H1 (cell line): ENCODE results near the gene FBXO21. TPM values are rescaled to one million over a fixed set of nuclear protein-coding genes. Genes with fewer than 3 reads are reported as not detected.
A peak's percentile ranks its signal among the peaks of the same experiment; 100 is the strongest.

Source experiments
- CTCF ChIA-PET: fragments of 300-600 bp; sonication (Branson Sonifier 250); formaldehyde crosslinking; loops from one replicate; lab custom pipeline; 2021; ENCODE audit not compliant: partially characterized antibody; lab: Charles Lee
- POLR2A ChIA-PET: fragments of 300-600 bp; sonication (Branson Sonifier 250); formaldehyde crosslinking; loops from one replicate; lab custom pipeline; 2021; ENCODE audit warnings: inconsistent platforms; ENCODE audit not compliant: partially characterized antibody; lab: Charles Lee
- DNase-seq, 2 experiments: peaks; one replicate each; pipeline versions ENCODE4 v3.0.0 to v3.0.0-alpha.2; 2010 to 2022; ENCODE audit warnings: low spot score in 2 of 2, low read depth in 1 of 2, mixed read lengths in 1 of 2
- FAIRE-seq: peaks from 2 replicates; lab custom pipeline; 2011; peaks lifted over from hg19 to GRCh38; lab: Jason Lieb, UNC
- H2AFZ ChIP-seq: 2 replicates; pipeline ENCODE4 v1.8.1; 2012; ENCODE audit warnings: low read length, inconsistent platforms
- H2AK5ac ChIP-seq: 2 replicates; pipeline ENCODE4 v1.6.1; 2013; ENCODE audit warnings: low read depth, low read length
- H2BK120ac ChIP-seq: replicated peaks from 2 replicates; pipeline ENCODE3; 2013; ENCODE audit warnings: low read depth, low read length, inconsistent platforms
- H2BK12ac ChIP-seq: 2 replicates; pipeline ENCODE4 v1.6.1; 2013; ENCODE audit warnings: low read depth, low read length
- H2BK15ac ChIP-seq: 2 replicates; pipeline ENCODE4 v1.6.1; 2013; ENCODE audit warnings: low read length
- H2BK20ac ChIP-seq: 2 replicates; pipeline ENCODE4 v1.6.1; 2013; ENCODE audit warnings: low read length
- H2BK5ac ChIP-seq: 2 replicates; pipeline ENCODE4 v1.6.1; 2013; ENCODE audit warnings: low read depth, low read length
- H3K14ac ChIP-seq: 2 replicates; pipeline ENCODE4 v1.6.1; 2013; ENCODE audit warnings: inconsistent platforms; ENCODE audit not compliant: insufficient read length
- H3K18ac ChIP-seq: 2 replicates; pipeline ENCODE4 v1.6.1; 2013; ENCODE audit warnings: low read length; ENCODE audit errors: extremely low read depth
- H3K23ac ChIP-seq: 2 replicates; pipeline ENCODE4 v1.6.1; 2013; ENCODE audit warnings: inconsistent platforms; ENCODE audit not compliant: insufficient read length
- H3K23me2 ChIP-seq: 2 replicates; pipeline ENCODE4 v1.6.1; 2013; ENCODE audit warnings: low read depth, low read length
- H3K27ac ChIP-seq: 2 replicates; pipeline ENCODE4 v1.6.1; 2011; ENCODE audit warnings: low read depth, low read length, inconsistent platforms
- H3K27me3 ChIP-seq, 4 experiments: replicated peaks in 1 of 4; 1 replicate in 1 of 4; 2 replicates in 3 of 4; pipeline versions ENCODE4 v1.6.1 to v1.8.1; 2011 to 2013; ENCODE audit warnings: low read length in 3 of 4, mild to moderate bottlenecking in 3 of 4, inconsistent platforms in 2 of 4, mixed read lengths in 2 of 4, moderate library complexity in 1 of 4; ENCODE audit not compliant: control insufficient read depth in 3 of 4, insufficient read depth in 3 of 4; ENCODE audit errors: extremely low read depth in 1 of 4
- H3K36me3 ChIP-seq, 4 experiments: 2 replicates each; pipeline versions ENCODE4 v1.6.1 to v1.8.1; 2011 to 2013; ENCODE audit warnings: mild to moderate bottlenecking in 4 of 4, low read length in 3 of 4, moderate library complexity in 2 of 4, control low read depth in 1 of 4, inconsistent platforms in 1 of 4; ENCODE audit not compliant: insufficient read depth in 4 of 4, control insufficient read depth in 2 of 4
- H3K4ac ChIP-seq: replicated peaks from 2 replicates; pipeline ENCODE3; 2013; ENCODE audit warnings: low read length, low read depth, mixed read lengths, inconsistent platforms; ENCODE audit not compliant: insufficient read length
- H3K4me1 ChIP-seq, 4 experiments: replicated peaks in 1 of 4; 1 replicate in 1 of 4; 2 replicates in 3 of 4; pipeline versions ENCODE4 v1.6.1 to v1.8.1; 2011 to 2013; ENCODE audit warnings: low read length in 3 of 4, inconsistent platforms in 2 of 4, mixed read lengths in 1 of 4; ENCODE audit not compliant: insufficient read depth in 4 of 4, control insufficient read depth in 3 of 4
- H3K4me2 ChIP-seq, 2 experiments: 2 replicates each; pipeline versions ENCODE4 v1.6.1 to v1.8.1; 2011 to 2013; ENCODE audit warnings: low read depth in 2 of 2, low read length in 2 of 2, control low read depth in 1 of 2, inconsistent platforms in 1 of 2, mild to moderate bottlenecking in 1 of 2; ENCODE audit not compliant: insufficient read depth in 1 of 2
- H3K4me3 ChIP-seq, 4 experiments: fragments of 200-600, 300-600 bp in 1 of 4; sonication (generic), shearing (Covaris generic), sonication (Bioruptor Twin) in 1 of 4; 2 replicates each; pipeline versions ENCODE4 v1.5.1 to v1.8.1; 2011 to 2016; ENCODE audit warnings: low read length in 4 of 4, low read depth in 3 of 4, control low read depth in 2 of 4, inconsistent platforms in 2 of 4, mild to moderate bottlenecking in 2 of 4, mixed read lengths in 1 of 4, moderate library complexity in 1 of 4; ENCODE audit not compliant: insufficient read depth in 2 of 4; ENCODE audit errors: extremely low read depth in 1 of 4
- H3K56ac ChIP-seq: replicated peaks from 2 replicates; pipeline ENCODE3; 2013; ENCODE audit warnings: low read depth, mild to moderate bottlenecking, mixed read lengths, low read length, inconsistent platforms; ENCODE audit not compliant: insufficient read length
- H3K79me1 ChIP-seq: 2 replicates; pipeline ENCODE4 v1.6.1; 2013; ENCODE audit warnings: low read depth, low read length, control low read depth
- H3K79me2 ChIP-seq, 2 experiments: 2 replicates each; pipeline versions ENCODE4 v1.6.1 to v1.8.1; 2012 to 2013; ENCODE audit warnings: low read length in 2 of 2, mild to moderate bottlenecking in 2 of 2, inconsistent platforms in 1 of 2; ENCODE audit not compliant: insufficient read depth in 2 of 2, control insufficient read depth in 1 of 2
- H3K9ac ChIP-seq, 4 experiments: replicated peaks in 1 of 4; 1 replicate in 1 of 4; 2 replicates in 3 of 4; pipeline versions ENCODE4 v1.6.1 to v1.8.1; 2011 to 2013; ENCODE audit warnings: low read depth in 3 of 4, low read length in 3 of 4, control low read depth in 2 of 4, mild to moderate bottlenecking in 2 of 4, moderate library complexity in 2 of 4, inconsistent platforms in 1 of 4; ENCODE audit errors: extremely low read depth in 1 of 4
- H3K9me3 ChIP-seq, 2 experiments: 2 replicates each; pipeline versions ENCODE4 v1.6.1 to v1.8.1; 2012 to 2013; ENCODE audit warnings: mild to moderate bottlenecking in 2 of 2, moderate library complexity in 2 of 2, control low read depth in 1 of 2, inconsistent platforms in 1 of 2, low read depth in 1 of 2, low read length in 1 of 2, mixed read lengths in 1 of 2; ENCODE audit not compliant: insufficient read depth in 2 of 2
- H4K20me1 ChIP-seq, 2 experiments: replicated peaks in 1 of 2; 2 replicates each; pipeline versions ENCODE3 to v1.8.1; 2011 to 2013; ENCODE audit warnings: inconsistent platforms in 2 of 2, low read length in 2 of 2, mild to moderate bottlenecking in 1 of 2; ENCODE audit not compliant: insufficient read depth in 2 of 2, control insufficient read depth in 1 of 2
- H4K5ac ChIP-seq: 2 replicates; pipeline ENCODE4 v1.6.1; 2013; ENCODE audit warnings: low read length, low read depth, mixed read lengths, inconsistent platforms; ENCODE audit not compliant: insufficient read length
- H4K8ac ChIP-seq: 2 replicates; pipeline ENCODE4 v1.8.0; 2013; ENCODE audit warnings: mild to moderate bottlenecking, moderate library complexity, low read length, inconsistent platforms; ENCODE audit not compliant: insufficient read depth; ENCODE audit errors: extremely low read depth
- H4K91ac ChIP-seq: replicated peaks from 2 replicates; pipeline ENCODE3; 2013; ENCODE audit warnings: low read length, mixed read lengths, inconsistent platforms; ENCODE audit not compliant: insufficient read length
- ASH2L ChIP-seq: fragments of 200-600, 300-600 bp; sonication (generic); IDR thresholded peaks from one replicate; pipeline ENCODE4 v1.7.1; 2017; ENCODE audit warnings: low read length
- BRCA1 ChIP-seq: IDR thresholded peaks from 2 replicates; pipeline ENCODE4 v1.6.1; 2012; ENCODE audit warnings: low read depth, low read length, improper control_type of control experiment
- CTBP2 ChIP-seq: IDR thresholded peaks from 2 replicates; pipeline ENCODE4 v1.7.0; 2011; ENCODE audit warnings: borderline replicate concordance, mild to moderate bottlenecking, moderate library complexity, mixed read lengths, low read length; ENCODE audit not compliant: insufficient read depth, insufficient read length
- EZH2 ChIP-seq: fragments of 200-600 bp; sonication (generic); IDR thresholded peaks from 2 replicates; pipeline ENCODE4 v1.7.1; 2012; ENCODE audit warnings: low read depth, mild to moderate bottlenecking, moderate library complexity, low read length, inconsistent platforms; ENCODE audit not compliant: severe bottlenecking
- KDM4A ChIP-seq: IDR thresholded peaks from one replicate; pipeline ENCODE4 v1.7.1; 2012; ENCODE audit warnings: low read depth, mild to moderate bottlenecking, moderate library complexity, low read length, inconsistent platforms; ENCODE audit not compliant: severe bottlenecking
- MAX ChIP-seq: IDR thresholded peaks from 2 replicates; pipeline ENCODE4 v1.6.1; 2012; ENCODE audit warnings: inconsistent platforms
- PHF8 ChIP-seq: fragments of 200-600 bp; sonication (generic); conservative IDR thresholded peaks from 2 replicates; pipeline ENCODE4 v1.7.1; 2012; ENCODE audit warnings: low read depth, mild to moderate bottlenecking, inconsistent platforms, low read length, moderate library complexity
- POLR2AphosphoS5 ChIP-seq: IDR thresholded peaks from 2 replicates; pipeline ENCODE4 v1.6.1; 2011; ENCODE audit warnings: low read depth, low read length
- RBBP5 ChIP-seq: IDR thresholded peaks from 2 replicates; pipeline ENCODE4 v1.7.1; 2012; ENCODE audit warnings: low read depth, mild to moderate bottlenecking, inconsistent platforms, low read length, moderate library complexity, borderline replicate concordance
- RNF2 ChIP-seq: fragments of 200-900, 300-1000 bp; sonication (generic); IDR thresholded peaks from 2 replicates; pipeline ENCODE4 v1.7.1; 2016; ENCODE audit warnings: borderline replicate concordance, low read depth, mild to moderate bottlenecking, antibody characterized with exemption, low read length; ENCODE audit not compliant: poor library complexity, severe bottlenecking; ENCODE audit errors: missing control alignments
- WGBS, 2 experiments: shearing (Covaris generic) in 1 of 2; methylation state at CpG; one replicate each; pipeline versions ENCODE4 v1.1.6 to v1.1.7; 2013 to 2015; ENCODE audit warnings: low lambda C conversion rate in 2 of 2, mixed read lengths in 2 of 2, inconsistent platforms in 1 of 2, low coverage in 1 of 2, missing lambda C conversion rate in 1 of 2; ENCODE audit not compliant: insufficient replicate concordance in 2 of 2, insufficient coverage in 1 of 2, insufficient read length in 1 of 2; ENCODE audit errors: extremely low coverage in 1 of 2, missing lambda C conversion rate in 1 of 2; 5-methylcytosine and 5-hydroxymethylcytosine counted together
- polyA plus RNA-seq, 7 experiments: library from polyadenylated mRNA; depleted of rRNA in 3 of 7; stranded (reverse) in 5 of 7; unstranded in 2 of 7; fragments of >200 nt in 5 of 7; fragments of 200-250 nt in 2 of 7; gene quantifications; 1 replicate in 5 of 7; 2 replicates in 1 of 7; 4 replicates in 1 of 7; pipeline versions ENCODE4 v1.2.1 to v1.2.3, GENCODE V29; 2011 to 2013; ENCODE audit warnings: missing spikeins in 2 of 7, mixed read lengths in 2 of 7
- total RNA-seq: library from RNA; stranded (reverse); fragmentation: NEBNext Ultra II Directional; extraction: Animal tissue kit (Norgen Biotek cat#: 25700); gene quantifications from 2 replicates; pipeline ENCODE4 v1.2.1, GENCODE V29; 2021

Gene FBXO21
- total and polyA plus RNA-seq, 2 of the 8 experiments (the other 6 are each of a cell fraction or from before 2014, with no cell fraction given) = 57.0 to 80.6 TPM

- peak overlapping the region; percentile 75 to 82 for H3K4me2 ChIP-seq
- H3K9me3 ChIP-seq = no peaks in the 10 kb centered on the region
- 4% methylated on average over 78 of the region's 85 CpGs; no CpG with 5 or more reads in 1 of the 2 experiments for WGBS, 2 experiments
- H3K36me3 ChIP-seq = no peaks in the 10 kb centered on the region
- no peak overlapping the region for H2BK120ac ChIP-seq
- no peak overlapping the region for H3K14ac ChIP-seq
- H2AK5ac ChIP-seq = no peak overlapping the region
- H3K79me1 ChIP-seq = no peaks in the 10 kb centered on the region
- no peak overlapping the region for H2BK15ac ChIP-seq
- no peak overlapping the region for H3K27ac ChIP-seq
- ChIA-PET CTCF (interaction anchor here (0.9 to 8.3 kb wide), 9 partner anchors 13 to 75 kb away, joined by 3 to 43 read pairs (median 6); no protein-coding TSS in a partner anchor), POLR2A (interaction anchor here (0.6 to 1.9 kb wide), 11 partner anchors 8 to 188 kb away, joined by 3 to 8 read pairs (median 3); partner anchors contain the start of gene FBXW8)
- no peak overlapping the region for H4K91ac ChIP-seq
- no peak overlapping the region for H2BK12ac ChIP-seq
- FAIRE-seq (no peak), DNase-seq (peak in 1 of 2 experiments; percentile 62)
- H3K9ac ChIP-seq = no peak overlapping the region
- H2BK20ac ChIP-seq = no peak overlapping the region
- H4K8ac ChIP-seq = peak overlapping the region; percentile 71; the same call in 1 of the 2 replicates
- H2AFZ ChIP-seq = 0 out of 2 replicates have a peak overlapping the region, but pooled peaks have one; percentile 19
- H3K56ac ChIP-seq = no peak overlapping the region
- H4K20me1 ChIP-seq = no peaks in the 10 kb centered on the region
- no peaks in the 10 kb centered on the region for H3K79me2 ChIP-seq
- H3K4ac ChIP-seq = no peak overlapping the region
- peaks cover 0 to 5% (median 1%) of the 10 kb centered on the region in 4 experiments; a peak in 3 of 7 replicates for H3K4me1 ChIP-seq
- peak overlapping the region; percentile 65 to 95 (median 68) for H3K4me3 ChIP-seq
- peaks cover 7% of the 10 kb centered on the region; the same call in 1 of the 2 replicates for H3K23me2 ChIP-seq
- H2BK5ac ChIP-seq = no peak overlapping the region
- H3K27me3 ChIP-seq = peaks cover 5 to 15% (median 10%) of the 10 kb centered on the region in 4 experiments
- no peak overlapping the region for H3K23ac ChIP-seq
- no peak overlapping the region for H4K5ac ChIP-seq
- no peak overlapping the region; the same call in none of the 2 replicates for H3K18ac ChIP-seq
- TF ChIP-seq BRCA1 = no peak
- TF ChIP-seq MAX = no peak
- no peak for TF ChIP-seq POLR2AphosphoS5
- peak; percentile 54 for TF ChIP-seq KDM4A
- peak; percentile 46 for TF ChIP-seq RNF2
- TF ChIP-seq ASH2L = peak; percentile 87
- peak; percentile 78 for TF ChIP-seq CTBP2
- peak; percentile 83; the same call in 1 of the 2 replicates for TF ChIP-seq RBBP5
- peak; percentile 65 for TF ChIP-seq PHF8
- no peak for TF ChIP-seq EZH2
Measured at GRCh38 chr12:117098361-117099217, 91.7 kb downstream of the FBXO21 start.
